IMR-90 (cell line): ENCODE measurements around the gene VPS54. TPM values are rescaled to one million over a fixed set of nuclear protein-coding genes. Genes with fewer than 3 reads are reported as not detected.

Source experiments
- ATAC-seq: fragments of 200-7000 bp; cut with Tn5 transposase; 2 replicates; pipeline ENCODE4 v1.9.1; 2020; ENCODE audit warnings: low read depth, mild to moderate bottlenecking, moderate library complexity
- BruUV-seq: library from RNA; stranded (reverse); fragments of 400-500 nt; replicated peaks from 2 replicates; lab custom pipeline; 2021; lab: Mats Ljungman, UMichigan
- CTCF ChIA-PET: fragments of 300-600 bp; formaldehyde crosslinking; extraction: SDS; loops from one replicate; lab custom pipeline; 2021; ENCODE audit warnings: antibody characterized with exemption; lab: Yijun Ruan, JAX
- POLR2A ChIA-PET: fragments of 300-600 bp; sonication (Branson Sonifier 250); formaldehyde crosslinking; loops from one replicate; lab custom pipeline; 2022; ENCODE audit warnings: antibody characterized with exemption; ENCODE audit not compliant: unreplicated experiment; lab: Charles Lee
- DNase-seq: peaks from one replicate; pipeline ENCODE4 v3.0.0; 2013
- H2AFZ ChIP-seq: replicated peaks from 2 replicates; pipeline ENCODE3; 2013; ENCODE audit warnings: low read length, mild to moderate bottlenecking; ENCODE audit not compliant: poor library complexity
- H2AK5ac ChIP-seq: 2 replicates; pipeline ENCODE4 v1.6.1; 2013; ENCODE audit warnings: low read depth, low read length, inconsistent platforms
- H2AK9ac ChIP-seq: replicated peaks from 2 replicates; pipeline ENCODE3; 2013; ENCODE audit warnings: mild to moderate bottlenecking, low read depth, low read length, moderate library complexity; ENCODE audit not compliant: poor library complexity
- H2BK120ac ChIP-seq: 2 replicates; pipeline ENCODE4 v1.6.1; 2013; ENCODE audit warnings: low read depth, low read length, inconsistent platforms
- H2BK15ac ChIP-seq: 3 replicates; pipeline ENCODE4 v1.6.1; 2013; ENCODE audit warnings: low read depth, low read length, inconsistent platforms
- H2BK20ac ChIP-seq: 2 replicates; pipeline ENCODE4 v1.6.1; 2013; ENCODE audit warnings: low read depth, mild to moderate bottlenecking, inconsistent platforms, low read length, moderate library complexity
- H2BK5ac ChIP-seq: 2 replicates; pipeline ENCODE4 v1.6.1; 2013; ENCODE audit warnings: mild to moderate bottlenecking, low read depth, low read length, inconsistent platforms; ENCODE audit not compliant: poor library complexity, severe bottlenecking
- H3K14ac ChIP-seq: replicated peaks from 2 replicates; pipeline ENCODE4 v1.6.1; 2013; ENCODE audit warnings: low read depth, low read length, inconsistent platforms
- H3K18ac ChIP-seq: 2 replicates; pipeline ENCODE4 v1.6.1; 2013; ENCODE audit warnings: low read depth, low read length, control low read depth
- H3K23ac ChIP-seq: 2 replicates; pipeline ENCODE4 v1.6.1; 2013; ENCODE audit warnings: low read depth, low read length, inconsistent platforms
- H3K27ac ChIP-seq: 2 replicates; pipeline ENCODE4 v1.5.1; 2013; ENCODE audit warnings: mild to moderate bottlenecking, control low read depth, low read length; ENCODE audit not compliant: insufficient read depth
- H3K27me3 ChIP-seq: 2 replicates; pipeline ENCODE4 v1.6.1; 2013; ENCODE audit warnings: low read length; ENCODE audit not compliant: control insufficient read depth, insufficient read depth
- H3K36me3 ChIP-seq: 2 replicates; pipeline ENCODE4 v1.6.1; 2013; ENCODE audit warnings: low read length, mixed read lengths; ENCODE audit not compliant: control insufficient read depth, insufficient read depth
- H3K4ac ChIP-seq: 2 replicates; pipeline ENCODE4 v1.6.1; 2013; ENCODE audit warnings: low read depth, low read length, inconsistent platforms
- H3K4me1 ChIP-seq: 2 replicates; pipeline ENCODE4 v1.6.1; 2013; ENCODE audit warnings: low read length, mixed read lengths; ENCODE audit not compliant: control insufficient read depth, insufficient read depth
- H3K4me2 ChIP-seq: 2 replicates; pipeline ENCODE4 v1.6.1; 2013; ENCODE audit warnings: low read depth, mild to moderate bottlenecking, control low read depth, low read length, moderate library complexity
- H3K4me3 ChIP-seq: 2 replicates; pipeline ENCODE4 v1.5.1; 2013; ENCODE audit warnings: low read depth, mild to moderate bottlenecking, control low read depth, low read length, moderate library complexity; ENCODE audit not compliant: insufficient read depth
- H3K56ac ChIP-seq: 2 replicates; pipeline ENCODE4 v1.6.1; 2013; ENCODE audit warnings: low read length, inconsistent platforms; ENCODE audit not compliant: insufficient read depth; ENCODE audit errors: extremely low read depth
- H3K79me1 ChIP-seq, 2 experiments: 2 replicates each; pipeline ENCODE4 v1.6.1; 2013; ENCODE audit warnings: low read length in 2 of 2, inconsistent platforms in 1 of 2, low read depth in 1 of 2
- H3K9ac ChIP-seq: 2 replicates; pipeline ENCODE4 v1.6.1; 2013; ENCODE audit warnings: low read depth, low read length, control low read depth
- H3K9me1 ChIP-seq: 2 replicates; pipeline ENCODE4 v1.6.1; 2013; ENCODE audit warnings: low read length, inconsistent platforms; ENCODE audit not compliant: insufficient read depth
- H3K9me3 ChIP-seq: 2 replicates; pipeline ENCODE4 v1.6.1; 2013; ENCODE audit warnings: low read length; ENCODE audit not compliant: control insufficient read depth, insufficient read depth
- H4K20me1 ChIP-seq: 2 replicates; pipeline ENCODE4 v1.6.1; 2013; ENCODE audit warnings: low read length, inconsistent platforms; ENCODE audit not compliant: insufficient read depth
- H4K5ac ChIP-seq: 2 replicates; pipeline ENCODE4 v1.6.1; 2013; ENCODE audit warnings: mild to moderate bottlenecking, low read depth, low read length, control low read depth
- H4K8ac ChIP-seq, 2 experiments: 2 replicates each; pipeline ENCODE4 v1.6.1; 2013; ENCODE audit warnings: low read depth in 2 of 2, low read length in 2 of 2, control low read depth in 1 of 2, inconsistent platforms in 1 of 2
- H4K91ac ChIP-seq: 2 replicates; pipeline ENCODE4 v1.6.1; 2013; ENCODE audit warnings: low read depth, low read length, inconsistent platforms; ENCODE audit not compliant: insufficient read depth
- BHLHE40 ChIP-seq: fragments of 150-350 bp; IDR thresholded peaks from 2 replicates; pipeline ENCODE4 v1.6.1; 2016; ENCODE audit warnings: mild to moderate bottlenecking, low read depth, low read length
- CEBPB ChIP-seq: IDR thresholded peaks from 2 replicates; pipeline ENCODE4 v1.6.1; 2012; ENCODE audit warnings: low read depth, low read length, improper control_type of control experiment
- CHD1 ChIP-seq: IDR thresholded peaks from 2 replicates; pipeline ENCODE4 v1.6.1; 2012; ENCODE audit warnings: low read depth, low read length, improper control_type of control experiment
- FOS ChIP-seq: fragments of 150-350 bp; IDR thresholded peaks from 2 replicates; pipeline ENCODE4 v1.6.1; 2016; ENCODE audit warnings: low read depth, low read length
- MAZ ChIP-seq: IDR thresholded peaks from 2 replicates; pipeline ENCODE4 v1.6.1; 2012; ENCODE audit warnings: low read depth, mild to moderate bottlenecking, low read length, improper control_type of control experiment, moderate library complexity, borderline replicate concordance
- MXI1 ChIP-seq: IDR thresholded peaks from 2 replicates; pipeline ENCODE4 v1.6.1; 2012; ENCODE audit warnings: low read depth, mild to moderate bottlenecking, low read length, moderate library complexity, borderline replicate concordance
- NFE2L2 ChIP-seq: fragments of 150-350 bp; IDR thresholded peaks from 2 replicates; pipeline ENCODE4 v1.6.1; 2016; ENCODE audit warnings: low read depth, mild to moderate bottlenecking, low read length
- POLR2A ChIP-seq: IDR thresholded peaks from 2 replicates; pipeline ENCODE4 v1.6.1; 2012; ENCODE audit warnings: mild to moderate bottlenecking, low read depth, low read length
- RCOR1 ChIP-seq: IDR thresholded peaks from 2 replicates; pipeline ENCODE4 v1.6.1; 2012; ENCODE audit warnings: mild to moderate bottlenecking, low read length, improper control_type of control experiment; ENCODE audit not compliant: insufficient replicate concordance
- RFX5 ChIP-seq: IDR thresholded peaks from 2 replicates; pipeline ENCODE4 v1.8.0; 2012; ENCODE audit warnings: low read depth, mild to moderate bottlenecking, low read length, moderate library complexity
- WGBS, 2 experiments: methylation state at CpG; one replicate each; pipeline versions ENCODE4 v1.1.5 to v1.1.7; 2013; ENCODE audit warnings: missing lambda C conversion rate in 2 of 2; ENCODE audit not compliant: insufficient read length in 1 of 2; ENCODE audit errors: extremely low coverage in 2 of 2; 5-methylcytosine and 5-hydroxymethylcytosine counted together
- dilution Hi-C: fragments of 300-500 bp; cut with HindIII; formaldehyde crosslinking; loops from one replicate; pipeline ENCODE4 v1.14.3; 2018; ENCODE audit warnings: low sequenced_read_pairs; ENCODE audit not compliant: unreplicated experiment
- in situ Hi-C: fragments of 300-500 bp; cut with MboI; formaldehyde crosslinking; loops from 3 replicates; pipeline ENCODE4 v1.14.3; 2019; ENCODE audit warnings: low sequenced_read_pairs, inconsistent platforms, mixed read lengths
- intact Hi-C: fragments of 100-400 bp; cut with micrococcal nuclease; formaldehyde crosslinking; loops from 2 replicates; pipeline ENCODE4 v1.10.0; 2022
- polyA plus RNA-seq, 3 experiments: library from polyadenylated mRNA; depleted of rRNA; stranded (reverse); fragments of >200 nt; gene quantifications; 2 replicates each; pipeline ENCODE4 v1.2.3, GENCODE V29; 2012; ENCODE audit warnings: low replicate concordance in 1 of 3
- total RNA-seq: library from RNA; depleted of rRNA; stranded (reverse); fragments of >200 nt; gene quantifications from 2 replicates; pipeline ENCODE4 v1.2.3, GENCODE V29; 2012
- TF ChIP-seq, protein P1 (sequence below): conservative IDR thresholded peaks from 2 replicates; pipeline ENCODE4 v1.5.1; 2012; ENCODE audit warnings: mild to moderate bottlenecking, low read depth, low read length, improper control_type of control experiment
- TF ChIP-seq, protein P2 (sequence below): fragments of 150-350 bp; IDR thresholded peaks from 2 replicates; pipeline ENCODE4 v1.6.1; 2016; ENCODE audit warnings: low read depth, mild to moderate bottlenecking, low read length, moderate library complexity, borderline replicate concordance

The VPS54 gene
- total and polyA plus RNA-seq, 2 of the 4 experiments (the other 2 are of a cell fraction): 7.1 to 18.1 TPM

- no peak overlapping the region for H4K5ac ChIP-seq
- H3K4ac ChIP-seq: no peak overlapping the region
- WGBS, 2 experiments: no CpG with 5 or more reads among the region's 2 CpGs
- H3K9me3 ChIP-seq: no peaks in the 10 kb centered on the region
- no peaks in the 10 kb centered on the region; the same call in 1 of the 2 replicates for H4K20me1 ChIP-seq
- no peak overlapping the region for H2BK5ac ChIP-seq
- no peak overlapping the region for H2BK20ac ChIP-seq
- H2AK9ac ChIP-seq: no peak overlapping the region
- H3K56ac ChIP-seq: no peak overlapping the region
- H3K36me3 ChIP-seq: peaks cover 16% of the 10 kb centered on the region; the same call in 1 of the 2 replicates
- no peak overlapping the region for H2BK120ac ChIP-seq
- H2BK15ac ChIP-seq: no peak overlapping the region
- in situ Hi-C loops (loop anchor here (10.0 kb wide), 1 partner anchor 196 kb away; no protein-coding TSS in a partner anchor), dilution Hi-C loops (no loop called here), intact Hi-C loops (no loop called here)
- no peak overlapping the region for H4K8ac ChIP-seq
- H3K79me1 ChIP-seq: peaks cover 19 to 29% of the 10 kb centered on the region in 2 experiments
- no peak overlapping the region for H3K27ac ChIP-seq
- TF ChIP-seq RFX5: no peak
- no peak for TF ChIP-seq BHLHE40
- no peak for TF ChIP-seq MXI1
- no peak for TF ChIP-seq POLR2A
- TF ChIP-seq, protein P1, sequence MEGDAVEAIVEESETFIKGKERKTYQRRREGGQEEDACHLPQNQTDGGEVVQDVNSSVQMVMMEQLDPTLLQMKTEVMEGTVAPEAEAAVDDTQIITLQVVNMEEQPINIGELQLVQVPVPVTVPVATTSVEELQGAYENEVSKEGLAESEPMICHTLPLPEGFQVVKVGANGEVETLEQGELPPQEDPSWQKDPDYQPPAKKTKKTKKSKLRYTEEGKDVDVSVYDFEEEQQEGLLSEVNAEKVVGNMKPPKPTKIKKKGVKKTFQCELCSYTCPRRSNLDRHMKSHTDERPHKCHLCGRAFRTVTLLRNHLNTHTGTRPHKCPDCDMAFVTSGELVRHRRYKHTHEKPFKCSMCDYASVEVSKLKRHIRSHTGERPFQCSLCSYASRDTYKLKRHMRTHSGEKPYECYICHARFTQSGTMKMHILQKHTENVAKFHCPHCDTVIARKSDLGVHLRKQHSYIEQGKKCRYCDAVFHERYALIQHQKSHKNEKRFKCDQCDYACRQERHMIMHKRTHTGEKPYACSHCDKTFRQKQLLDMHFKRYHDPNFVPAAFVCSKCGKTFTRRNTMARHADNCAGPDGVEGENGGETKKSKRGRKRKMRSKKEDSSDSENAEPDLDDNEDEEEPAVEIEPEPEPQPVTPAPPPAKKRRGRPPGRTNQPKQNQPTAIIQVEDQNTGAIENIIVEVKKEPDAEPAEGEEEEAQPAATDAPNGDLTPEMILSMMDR: no peak
- no peak for TF ChIP-seq NFE2L2
- no peak for TF ChIP-seq MAZ
- no peak for TF ChIP-seq CEBPB
- TF ChIP-seq, protein P2, sequence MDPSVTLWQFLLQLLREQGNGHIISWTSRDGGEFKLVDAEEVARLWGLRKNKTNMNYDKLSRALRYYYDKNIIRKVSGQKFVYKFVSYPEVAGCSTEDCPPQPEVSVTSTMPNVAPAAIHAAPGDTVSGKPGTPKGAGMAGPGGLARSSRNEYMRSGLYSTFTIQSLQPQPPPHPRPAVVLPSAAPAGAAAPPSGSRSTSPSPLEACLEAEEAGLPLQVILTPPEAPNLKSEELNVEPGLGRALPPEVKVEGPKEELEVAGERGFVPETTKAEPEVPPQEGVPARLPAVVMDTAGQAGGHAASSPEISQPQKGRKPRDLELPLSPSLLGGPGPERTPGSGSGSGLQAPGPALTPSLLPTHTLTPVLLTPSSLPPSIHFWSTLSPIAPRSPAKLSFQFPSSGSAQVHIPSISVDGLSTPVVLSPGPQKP: no peak
- TF ChIP-seq CHD1: no peak
- TF ChIP-seq FOS: no peak
- no peak for TF ChIP-seq RCOR1
- DNase-seq (no peak), ATAC-seq (no peak)
- no peaks in the 10 kb centered on the region for H3K4me1 ChIP-seq
- H3K18ac ChIP-seq: no peak overlapping the region
- CTCF ChIA-PET: no interaction called here
- H3K9ac ChIP-seq: no peak overlapping the region
- H3K14ac ChIP-seq: no peak overlapping the region
- no peak overlapping the region for H3K4me3 ChIP-seq
- POLR2A ChIA-PET: no interaction called here
- no peak overlapping the region for H3K4me2 ChIP-seq
- H3K23ac ChIP-seq: no peak overlapping the region
- no peak overlapping the region for H2AFZ ChIP-seq
- H4K91ac ChIP-seq: no peak overlapping the region
- BruUV-seq: no TSS peak
- peaks cover 2% of the 10 kb centered on the region for H3K9me1 ChIP-seq
- H3K27me3 ChIP-seq: no peaks in the 10 kb centered on the region
- H2AK5ac ChIP-seq: no peak overlapping the region
Observed at GRCh38 chr2:63881205-63881604, 138.0 kb downstream of the VPS54 start.
